ENCODE measurements around the gene ZKSCAN3. TPM values are rescaled to one million over a fixed set of nuclear protein-coding genes. Genes with fewer than 3 reads are reported as not detected.
"Not testable (repeated sequence)": the region's sequence is repeated elsewhere in the genome, so short reads cannot be mapped to it uniquely, and the experiment has no call there.

ZKSCAN3 gene
- total RNA-seq, 2 experiments from 2014 or later: 1.3 TPM

GRCh38 chr6:28365590-28365989 is 15.8 kb downstream of the ZKSCAN3 start:
- H3K4me3 Mint-ChIP-seq; H3K27me3 Mint-ChIP-seq (ENCODE audit: low read depth); intact Hi-C loops (cut with micrococcal nuclease); H3K27ac Mint-ChIP-seq; DNase-seq; H3K9me3 Mint-ChIP-seq; H3K4me1 Mint-ChIP-seq (ENCODE audit: low read depth): not testable (repeated sequence)
- H3K36me3 Mint-ChIP-seq (ENCODE audit: low read depth): peaks cover 14% of the 10 kb centered on the region
- CTCF ChIA-PET: interaction anchor here (1.0 to 1.1 kb wide), 2 partner anchors 9 to 27 kb away, joined by 3 to 4 read pairs; no protein-coding TSS in a partner anchor

GRCh38 chr6:28368522-28368921 is 18.8 kb downstream of the ZKSCAN3 start:
- H3K4me1 Mint-ChIP-seq (ENCODE audit: low read depth): no peaks in the 10 kb centered on the region
- CTCF ChIA-PET: no interaction called here
- H3K4me3 Mint-ChIP-seq: no peak overlapping the region
- no peak for DNase-seq
- H3K36me3 Mint-ChIP-seq (ENCODE audit: low read depth): peaks cover 11% of the 10 kb centered on the region
- intact Hi-C loops (cut with micrococcal nuclease): no loop called here
- no peaks in the 10 kb centered on the region for H3K9me3 Mint-ChIP-seq
- H3K27ac Mint-ChIP-seq: no peak overlapping the region
- no peaks in the 10 kb centered on the region for H3K27me3 Mint-ChIP-seq (ENCODE audit: low read depth)

GRCh38 chr6:28369463-28369862 is 19.7 kb downstream of the ZKSCAN3 start:
- no peaks in the 10 kb centered on the region for H3K4me1 Mint-ChIP-seq (ENCODE audit: low read depth)
- peaks cover 11% of the 10 kb centered on the region for H3K36me3 Mint-ChIP-seq (ENCODE audit: low read depth)
- no peak for DNase-seq
- no peak overlapping the region for H3K4me3 Mint-ChIP-seq
- intact Hi-C loops (cut with micrococcal nuclease): no loop called here
- no peak overlapping the region for H3K27ac Mint-ChIP-seq
- CTCF ChIA-PET: no interaction called here
- H3K9me3 Mint-ChIP-seq: no peaks in the 10 kb centered on the region
- no peaks in the 10 kb centered on the region for H3K27me3 Mint-ChIP-seq (ENCODE audit: low read depth)

- CTCF ChIA-PET: no interaction called here
- no peaks in the 10 kb centered on the region for H3K27me3 Mint-ChIP-seq (ENCODE audit: low read depth)
- peaks cover 7% of the 10 kb centered on the region for H3K36me3 Mint-ChIP-seq (ENCODE audit: low read depth)
- H3K27ac Mint-ChIP-seq: no peak overlapping the region
- H3K4me3 Mint-ChIP-seq: no peak overlapping the region
- intact Hi-C loops (cut with micrococcal nuclease): no loop called here
- no peaks in the 10 kb centered on the region for H3K4me1 Mint-ChIP-seq (ENCODE audit: low read depth)
- no peaks in the 10 kb centered on the region for H3K9me3 Mint-ChIP-seq
- DNase-seq: no peak
Measured at GRCh38 chr6:28370440-28370839, 20.7 kb downstream of the ZKSCAN3 start.

GRCh38 chr6:28371280-28371679 is 21.5 kb downstream of the ZKSCAN3 start:
- Mint-ChIP-seq H3K27ac (no peak overlapping the region), H3K36me3 (ENCODE audit: low read depth) (peaks cover 4% of the 10 kb centered on the region), H3K27me3 (ENCODE audit: low read depth) (no peaks in the 10 kb centered on the region), H3K9me3 (no peaks in the 10 kb centered on the region), H3K4me1 (ENCODE audit: low read depth) (no peaks in the 10 kb centered on the region), H3K4me3 (no peak overlapping the region)
- DNase-seq: no peak
- intact Hi-C loops (cut with micrococcal nuclease): no loop called here
- CTCF ChIA-PET: interaction anchor here (1.6 kb wide), 1 partner anchor 15 kb away, joined by 7 read pairs; no protein-coding TSS in a partner anchor

GRCh38 chr6:28371706-28372451 is 22.1 kb downstream of the ZKSCAN3 start:
- CTCF ChIA-PET: interaction anchor here (0.6 to 1.6 kb wide), 3 partner anchors 15 to 482 kb away, joined by 3 to 7 read pairs (median 3); a partner anchor contains a TSS
- Mint-ChIP-seq H3K36me3 (ENCODE audit: low read depth) (peaks cover 4% of the 10 kb centered on the region), H3K27ac (no peak overlapping the region), H3K27me3 (ENCODE audit: low read depth) (no peaks in the 10 kb centered on the region), H3K4me3 (no peak overlapping the region), H3K4me1 (ENCODE audit: low read depth) (no peaks in the 10 kb centered on the region), H3K9me3 (no peaks in the 10 kb centered on the region)
- intact Hi-C loops (cut with micrococcal nuclease): no loop called here
- no peak for DNase-seq

GRCh38 chr6:28373925-28374324 is 24.2 kb downstream of the ZKSCAN3 start:
- H3K4me1 Mint-ChIP-seq (ENCODE audit: low read depth): no peaks in the 10 kb centered on the region
- intact Hi-C loops (cut with micrococcal nuclease): no loop called here
- H3K9me3 Mint-ChIP-seq: no peaks in the 10 kb centered on the region
- H3K4me3 Mint-ChIP-seq: no peak overlapping the region
- H3K27me3 Mint-ChIP-seq (ENCODE audit: low read depth): no peaks in the 10 kb centered on the region
- no peak overlapping the region for H3K27ac Mint-ChIP-seq
- H3K36me3 Mint-ChIP-seq (ENCODE audit: low read depth): peaks cover 9% of the 10 kb centered on the region
- CTCF ChIA-PET: no interaction called here
- DNase-seq: no peak

- no peaks in the 10 kb centered on the region for H3K9me3 Mint-ChIP-seq
- CTCF ChIA-PET: no interaction called here
- intact Hi-C loops (cut with micrococcal nuclease): no loop called here
- H3K4me1 Mint-ChIP-seq (ENCODE audit: low read depth): peaks cover 2% of the 10 kb centered on the region
- no peak overlapping the region for H3K4me3 Mint-ChIP-seq
- peaks cover 40% of the 10 kb centered on the region for H3K36me3 Mint-ChIP-seq (ENCODE audit: low read depth)
- H3K27me3 Mint-ChIP-seq (ENCODE audit: low read depth): no peaks in the 10 kb centered on the region
- DNase-seq: no peak
- H3K27ac Mint-ChIP-seq: no peak overlapping the region
Measured at GRCh38 chr6:28377879-28378278, 28.1 kb downstream of the ZKSCAN3 start.

- CTCF ChIA-PET: no interaction called here
- H3K27ac Mint-ChIP-seq: no peak overlapping the region
Measured at GRCh38 chr6:28378644-28379043, 28.9 kb downstream of the ZKSCAN3 start.

GRCh38 chr6:28380381-28380780 is 30.6 kb downstream of the ZKSCAN3 start:
- DNase-seq: no peak
- no peak overlapping the region for H3K4me3 Mint-ChIP-seq
- H3K27ac Mint-ChIP-seq: no peak overlapping the region
- no peaks in the 10 kb centered on the region for H3K27me3 Mint-ChIP-seq (ENCODE audit: low read depth)
- CTCF ChIA-PET: no interaction called here
- intact Hi-C loops (cut with micrococcal nuclease): no loop called here
- peaks cover 50% of the 10 kb centered on the region for H3K36me3 Mint-ChIP-seq (ENCODE audit: low read depth)
- no peaks in the 10 kb centered on the region for H3K9me3 Mint-ChIP-seq
- H3K4me1 Mint-ChIP-seq (ENCODE audit: low read depth): peaks cover 17% of the 10 kb centered on the region

More at GRCh38 chr6:28378644-28379043, 28.9 kb downstream of the ZKSCAN3 start:
- H3K9me3 Mint-ChIP-seq: no peaks in the 10 kb centered on the region
- intact Hi-C loops (cut with micrococcal nuclease): no loop called here
- H3K4me3 Mint-ChIP-seq: no peak overlapping the region
- peaks cover 9% of the 10 kb centered on the region for H3K4me1 Mint-ChIP-seq (ENCODE audit: low read depth)
- peaks cover 45% of the 10 kb centered on the region for H3K36me3 Mint-ChIP-seq (ENCODE audit: low read depth)
- DNase-seq: no peak
- no peaks in the 10 kb centered on the region for H3K27me3 Mint-ChIP-seq (ENCODE audit: low read depth)

GRCh38 chr6:28383235-28384142 is 33.7 kb downstream of the ZKSCAN3 start:
- Mint-ChIP-seq H3K4me3 (peak overlapping the region; percentile 68), H3K36me3 (ENCODE audit: low read depth) (peaks cover 66% of the 10 kb centered on the region), H3K4me1 (ENCODE audit: low read depth) (peaks cover 17% of the 10 kb centered on the region), H3K9me3 (no peaks in the 10 kb centered on the region), H3K27me3 (ENCODE audit: low read depth) (no peaks in the 10 kb centered on the region), H3K27ac (peak overlapping the region; percentile 33)
- peak; percentile 68 for DNase-seq
- intact Hi-C loops (cut with micrococcal nuclease): no loop called here
- CTCF ChIA-PET: interaction anchor here (0.6 to 1.5 kb wide), 4 partner anchors 19 to 255 kb away, joined by 3 to 4 read pairs (median 4); partner anchors contain the start of gene ZKSCAN3

- Mint-ChIP-seq H3K9me3 (no peaks in the 10 kb centered on the region), H3K27me3 (ENCODE audit: low read depth) (no peaks in the 10 kb centered on the region), H3K36me3 (ENCODE audit: low read depth) (peaks cover 71% of the 10 kb centered on the region), H3K4me3 (no peak overlapping the region), H3K27ac (no peak overlapping the region), H3K4me1 (ENCODE audit: low read depth) (peaks cover 17% of the 10 kb centered on the region)
- DNase-seq: no peak
- intact Hi-C loops (cut with micrococcal nuclease): no loop called here
- CTCF ChIA-PET: interaction anchor here (1.0 to 1.5 kb wide), 3 partner anchors 18 to 256 kb away, joined by 3 to 4 read pairs (median 3); no protein-coding TSS in a partner anchor
Measured at GRCh38 chr6:28384143-28384533, 34.4 kb downstream of the ZKSCAN3 start.

All from activated naive CD4-positive, alpha-beta T cell treated with anti-CD3 and anti-CD28 coated beads for 36 hours (primary cell).